ENCODE measurements around the gene LYST.
"Not testable (repeated sequence)": the region's sequence is repeated elsewhere in the genome, so short reads cannot be mapped to it uniquely, and the experiment has no call there.

DNA sequence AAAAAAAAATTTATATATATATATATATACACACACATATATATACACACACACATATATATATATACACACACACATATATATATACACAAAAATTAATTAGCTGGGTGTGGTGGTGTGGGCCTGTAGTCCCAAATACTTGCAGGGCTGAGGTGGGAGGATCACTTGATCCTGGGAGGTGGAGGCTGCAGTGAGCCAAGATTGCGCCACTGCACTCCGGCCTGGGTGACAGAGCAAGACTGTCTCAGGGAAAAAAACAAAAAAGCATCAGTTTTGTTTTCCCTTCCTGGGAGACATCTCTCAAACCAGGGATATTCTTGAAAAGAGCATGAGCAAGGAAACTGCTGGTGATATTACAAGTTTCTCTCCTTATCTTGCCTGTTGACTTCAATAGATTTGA, 247.6 kb downstream of the LYST start:
- TF ChIP-seq, protein P1, sequence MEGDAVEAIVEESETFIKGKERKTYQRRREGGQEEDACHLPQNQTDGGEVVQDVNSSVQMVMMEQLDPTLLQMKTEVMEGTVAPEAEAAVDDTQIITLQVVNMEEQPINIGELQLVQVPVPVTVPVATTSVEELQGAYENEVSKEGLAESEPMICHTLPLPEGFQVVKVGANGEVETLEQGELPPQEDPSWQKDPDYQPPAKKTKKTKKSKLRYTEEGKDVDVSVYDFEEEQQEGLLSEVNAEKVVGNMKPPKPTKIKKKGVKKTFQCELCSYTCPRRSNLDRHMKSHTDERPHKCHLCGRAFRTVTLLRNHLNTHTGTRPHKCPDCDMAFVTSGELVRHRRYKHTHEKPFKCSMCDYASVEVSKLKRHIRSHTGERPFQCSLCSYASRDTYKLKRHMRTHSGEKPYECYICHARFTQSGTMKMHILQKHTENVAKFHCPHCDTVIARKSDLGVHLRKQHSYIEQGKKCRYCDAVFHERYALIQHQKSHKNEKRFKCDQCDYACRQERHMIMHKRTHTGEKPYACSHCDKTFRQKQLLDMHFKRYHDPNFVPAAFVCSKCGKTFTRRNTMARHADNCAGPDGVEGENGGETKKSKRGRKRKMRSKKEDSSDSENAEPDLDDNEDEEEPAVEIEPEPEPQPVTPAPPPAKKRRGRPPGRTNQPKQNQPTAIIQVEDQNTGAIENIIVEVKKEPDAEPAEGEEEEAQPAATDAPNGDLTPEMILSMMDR (conservative IDR thresholded peaks at IDR 0.05 in 1 of 2, IDR thresholded peaks at IDR 0.05 in 1 of 2; ENCODE audit: low read depth in 1 of 2, low read length in 2 of 2): not testable (repeated sequence)
- not testable (repeated sequence) for TF ChIP-seq EZH2 (IDR thresholded peaks at IDR 0.05; ENCODE audit: low read length, missing control alignments)

All from fibroblast of lung (primary cell).